Endothelial cell of umbilical vein (primary cell): ENCODE measurements around the gene FANCC. TPM values are rescaled to one million over a fixed set of nuclear protein-coding genes. Genes with fewer than 3 reads are reported as not detected.

Source experiments
- BruUV-seq: library from RNA; stranded (reverse); fragments of 400-500 nt; replicated peaks from 2 replicates; lab custom pipeline; 2021; lab: Mats Ljungman, UMichigan
- CTCF ChIA-PET: fragments of 300-600, 350-600 bp; sonication (Branson Sonifier 250); formaldehyde crosslinking; loops from one replicate; lab custom pipeline; 2021; ENCODE audit warnings: antibody characterized with exemption, inconsistent platforms; lab: Charles Lee
- POLR2A ChIA-PET: fragments of 300-600, 350-600 bp; sonication (Branson Sonifier 250); formaldehyde crosslinking; loops from one replicate; lab custom pipeline; 2021; ENCODE audit warnings: antibody characterized with exemption, inconsistent platforms; lab: Charles Lee
- DNase-seq: peaks from one replicate; pipeline ENCODE4 v3.0.0-alpha.2; 2011; ENCODE audit warnings: low read depth, low spot score
- FAIRE-seq: peaks from 2 replicates; lab custom pipeline; 2011; peaks lifted over from hg19 to GRCh38; lab: Jason Lieb, UNC
- H2AFZ ChIP-seq: 2 replicates; pipeline ENCODE4 v1.6.0; 2012; ENCODE audit warnings: low read depth, low read length, control low read depth, inconsistent platforms
- H3K27ac ChIP-seq: 2 replicates; pipeline ENCODE4 v1.5.1; 2011; ENCODE audit warnings: low read depth, mild to moderate bottlenecking, control low read depth, low read length, moderate library complexity; ENCODE audit not compliant: insufficient read depth
- H3K27me3 ChIP-seq, 2 experiments: 2 replicates each; pipeline versions ENCODE4 v1.6.0 to v1.6.1; 2011; ENCODE audit warnings: low read length in 2 of 2, mixed read lengths in 1 of 2; ENCODE audit not compliant: control insufficient read depth in 2 of 2, insufficient read depth in 2 of 2
- H3K36me3 ChIP-seq, 2 experiments: 2 replicates in 1 of 2; 3 replicates in 1 of 2; pipeline ENCODE4 v1.5.1; 2011; ENCODE audit warnings: low read length in 2 of 2, mild to moderate bottlenecking in 1 of 2, moderate library complexity in 1 of 2; ENCODE audit not compliant: control insufficient read depth in 2 of 2, insufficient read depth in 2 of 2; ENCODE audit errors: extremely low read depth in 1 of 2
- H3K4me1 ChIP-seq: 3 replicates; pipeline ENCODE4 v1.5.1; 2011; ENCODE audit warnings: mild to moderate bottlenecking, low read length; ENCODE audit not compliant: control insufficient read depth, insufficient read depth; ENCODE audit errors: extremely low read depth
- H3K4me2 ChIP-seq: 2 replicates; pipeline ENCODE4 v1.6.1; 2011; ENCODE audit warnings: low read length, control low read depth, mixed read lengths; ENCODE audit not compliant: insufficient read depth
- H3K4me3 ChIP-seq, 3 experiments: fragments of 200-600 bp in 1 of 3; sonication (generic), shearing (Covaris generic) in 1 of 3; replicated peaks in 1 of 3; 2 replicates each; pipeline ENCODE4 v1.5.1; 2011 to 2016; ENCODE audit warnings: control low read depth in 3 of 3, low read length in 3 of 3, mild to moderate bottlenecking in 2 of 3, inconsistent platforms in 1 of 3, low read depth in 1 of 3, moderate library complexity in 1 of 3; ENCODE audit not compliant: insufficient read depth in 1 of 3
- H3K79me2 ChIP-seq: 2 replicates; pipeline ENCODE4 v1.6.0; 2012; ENCODE audit warnings: low read length, inconsistent platforms; ENCODE audit not compliant: control insufficient read depth, insufficient read depth
- H3K9ac ChIP-seq: replicated peaks from 2 replicates; pipeline ENCODE3; 2011; ENCODE audit warnings: low read length, control low read depth; ENCODE audit not compliant: insufficient read depth; ENCODE audit errors: extremely low read depth
- H3K9me1 ChIP-seq: replicated peaks from 3 replicates; pipeline ENCODE4 v1.6.0; 2011; ENCODE audit warnings: mild to moderate bottlenecking, low read length; ENCODE audit not compliant: control insufficient read depth, insufficient read depth; ENCODE audit errors: extremely low read depth
- H3K9me3 ChIP-seq: replicated peaks from 2 replicates; pipeline ENCODE4 v1.5.1; 2012; ENCODE audit warnings: low read length, inconsistent platforms; ENCODE audit not compliant: control insufficient read depth, insufficient read depth
- H4K20me1 ChIP-seq: replicated peaks from 2 replicates; pipeline ENCODE3; 2011; ENCODE audit warnings: mild to moderate bottlenecking, low read length; ENCODE audit not compliant: control insufficient read depth, insufficient read depth; ENCODE audit errors: extremely low read depth
- EZH2 ChIP-seq: IDR thresholded peaks from 2 replicates; pipeline ENCODE4 v1.6.1; 2012; ENCODE audit warnings: borderline replicate concordance, low read depth, mild to moderate bottlenecking, moderate library complexity, low read length, inconsistent platforms; ENCODE audit not compliant: severe bottlenecking
- FOS ChIP-seq: IDR thresholded peaks from 2 replicates; pipeline ENCODE4 v1.6.1; 2011; ENCODE audit warnings: mild to moderate bottlenecking, low read length, moderate library complexity, borderline replicate concordance; ENCODE audit not compliant: insufficient read depth
- GATA2 ChIP-seq: IDR thresholded peaks from 2 replicates; pipeline ENCODE4 v1.7.0; 2011; ENCODE audit warnings: low read depth, mild to moderate bottlenecking, moderate library complexity, mixed read lengths, low read length; ENCODE audit not compliant: insufficient read length, insufficient read depth
- JUN ChIP-seq: IDR thresholded peaks from 2 replicates; pipeline ENCODE4 v1.6.1; 2011; ENCODE audit warnings: borderline replicate concordance, low read depth; ENCODE audit not compliant: insufficient read length, insufficient read depth
- MYC ChIP-seq: IDR thresholded peaks from one replicate; pipeline ENCODE4 v1.6.1; 2011; ENCODE audit warnings: mild to moderate bottlenecking, low read depth, low read length
- POLR2A ChIP-seq: IDR thresholded peaks from 2 replicates; pipeline ENCODE4 v1.6.1; 2012; ENCODE audit warnings: low read depth, mild to moderate bottlenecking, control low read depth, low read length
- POLR2AphosphoS5 ChIP-seq: IDR thresholded peaks from 2 replicates; pipeline ENCODE4 v1.6.1; 2012; ENCODE audit warnings: low read depth, mild to moderate bottlenecking, control low read depth, low read length, moderate library complexity; ENCODE audit not compliant: insufficient read depth
- dilution Hi-C: fragments of 300-500 bp; cut with MboI; formaldehyde crosslinking; loops from one replicate; pipeline ENCODE4 v1.15.0; 2019; ENCODE audit warnings: low sequenced_read_pairs; ENCODE audit not compliant: extremely low pct_ligation_motif_present
- intact Hi-C: fragments of 100-400 bp; cut with micrococcal nuclease; formaldehyde crosslinking; loops from one replicate; pipeline ENCODE4 v1.10.0; 2022
- polyA plus RNA-seq, 4 experiments: library from polyadenylated mRNA; depleted of rRNA in 3 of 4; stranded (reverse) in 3 of 4; unstranded in 1 of 4; fragments of >200 nt; gene quantifications; 2 replicates each; pipeline versions ENCODE4 v1.2.1 to v1.2.3, GENCODE V29; 2011 to 2012; ENCODE audit warnings: missing spikeins in 1 of 4
- total RNA-seq: library from RNA; stranded (reverse); gene quantifications from 2 replicates; pipeline ENCODE4 v1.2.3, GENCODE V29; 2021
- TF ChIP-seq, protein P1 (sequence below), 2 donors: IDR thresholded peaks; 1 replicate in 1 of 2; 2 replicates in 1 of 2; pipeline ENCODE4 v1.5.1; 2011; ENCODE audit warnings: low read length in 2 of 2, mild to moderate bottlenecking in 2 of 2, moderate library complexity in 2 of 2, control low read depth in 1 of 2, inconsistent platforms in 1 of 2, low read depth in 1 of 2; ENCODE audit not compliant: insufficient read depth in 1 of 2; ENCODE audit errors: extremely low read depth in 1 of 2
- TF ChIP-seq, protein P2 (sequence below): IDR thresholded peaks from 2 replicates; pipeline ENCODE4 v1.6.1; 2011; ENCODE audit not compliant: insufficient read depth, insufficient read length

FANCC gene
- total and polyA plus RNA-seq, 2 donors (not counting 3 experiments of a cell fraction or from before 2014, with no cell fraction given) = 5.7 to 13.1 TPM

GRCh38 chr9:95130484-95130883, 187.0 kb downstream of the FANCC start:
- no peak overlapping the region for H3K9ac ChIP-seq
- no peaks in the 10 kb centered on the region for H3K4me1 ChIP-seq
- intact Hi-C loops (loop anchor here (2.0 to 5.0 kb wide), 3 partner anchors 137 to 1087 kb away; partner anchors contain the start of gene AOPEP), dilution Hi-C loops (loop anchor here (25.0 kb wide), 1 partner anchor 468 kb away; no protein-coding TSS in a partner anchor)
- CTCF ChIA-PET = interaction anchor here (0.6 to 13.7 kb wide), 28 partner anchors 11 to 1088 kb away, joined by 3 to 707 read pairs (median 6); partner anchors contain the start of gene AOPEP
- H3K27ac ChIP-seq = no peak overlapping the region
- no peaks in the 10 kb centered on the region for H4K20me1 ChIP-seq
- no peaks in the 10 kb centered on the region for H3K9me3 ChIP-seq
- H3K4me3 ChIP-seq = no peak overlapping the region
- peak; percentile 17 for DNase-seq
- POLR2A ChIA-PET = no interaction called here
- H3K27me3 ChIP-seq = no peaks in the 10 kb centered on the region
- no peak for FAIRE-seq
- H3K9me1 ChIP-seq = no peaks in the 10 kb centered on the region
- no peak overlapping the region for H2AFZ ChIP-seq
- TF ChIP-seq MYC (no peak), EZH2 (no peak), POLR2A (no peak), JUN (no peak), GATA2 (no peak)
- H3K36me3 ChIP-seq = no peaks in the 10 kb centered on the region
- no peaks in the 10 kb centered on the region for H3K79me2 ChIP-seq
- BruUV-seq = no TSS peak
- no peak overlapping the region for H3K4me2 ChIP-seq

- no peak overlapping the region for H3K27ac ChIP-seq
- POLR2A ChIA-PET = no interaction called here
Observed at GRCh38 chr9:95129476-95130291, 187.8 kb downstream of the FANCC start.

More at GRCh38 chr9:95129476-95130291, 187.8 kb downstream of the FANCC start:
- Histone ChIP-seq H2AFZ (no peak overlapping the region), H3K4me3 (no peak overlapping the region), H3K36me3 (no peaks in the 10 kb centered on the region), H3K9me1 (no peaks in the 10 kb centered on the region), H3K4me1 (no peaks in the 10 kb centered on the region), H4K20me1 (no peaks in the 10 kb centered on the region), H3K9ac (no peak overlapping the region), H3K4me2 (no peak overlapping the region), H3K79me2 (no peaks in the 10 kb centered on the region), H3K27me3 (no peaks in the 10 kb centered on the region), H3K9me3 (no peaks in the 10 kb centered on the region)
- no peak for DNase-seq
- CTCF ChIA-PET = interaction anchor here (0.6 to 13.7 kb wide), 10 partner anchors 14 to 1089 kb away, joined by 3 to 707 read pairs (median 18); no protein-coding TSS in a partner anchor
- intact Hi-C loops (loop anchor here (2.0 to 5.0 kb wide), 3 partner anchors 138 to 1088 kb away; partner anchors contain the start of gene AOPEP), dilution Hi-C loops (loop anchor here (25.0 kb wide), 1 partner anchor 467 kb away; no protein-coding TSS in a partner anchor)
- TF ChIP-seq POLR2A (no peak), POLR2AphosphoS5 (no peak), FOS (no peak), JUN (no peak), EZH2 (no peak), GATA2 (no peak), MYC (no peak)
- TF ChIP-seq, protein P1, sequence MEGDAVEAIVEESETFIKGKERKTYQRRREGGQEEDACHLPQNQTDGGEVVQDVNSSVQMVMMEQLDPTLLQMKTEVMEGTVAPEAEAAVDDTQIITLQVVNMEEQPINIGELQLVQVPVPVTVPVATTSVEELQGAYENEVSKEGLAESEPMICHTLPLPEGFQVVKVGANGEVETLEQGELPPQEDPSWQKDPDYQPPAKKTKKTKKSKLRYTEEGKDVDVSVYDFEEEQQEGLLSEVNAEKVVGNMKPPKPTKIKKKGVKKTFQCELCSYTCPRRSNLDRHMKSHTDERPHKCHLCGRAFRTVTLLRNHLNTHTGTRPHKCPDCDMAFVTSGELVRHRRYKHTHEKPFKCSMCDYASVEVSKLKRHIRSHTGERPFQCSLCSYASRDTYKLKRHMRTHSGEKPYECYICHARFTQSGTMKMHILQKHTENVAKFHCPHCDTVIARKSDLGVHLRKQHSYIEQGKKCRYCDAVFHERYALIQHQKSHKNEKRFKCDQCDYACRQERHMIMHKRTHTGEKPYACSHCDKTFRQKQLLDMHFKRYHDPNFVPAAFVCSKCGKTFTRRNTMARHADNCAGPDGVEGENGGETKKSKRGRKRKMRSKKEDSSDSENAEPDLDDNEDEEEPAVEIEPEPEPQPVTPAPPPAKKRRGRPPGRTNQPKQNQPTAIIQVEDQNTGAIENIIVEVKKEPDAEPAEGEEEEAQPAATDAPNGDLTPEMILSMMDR (IDR thresholded peaks at IDR 0.05; ENCODE audit: extremely low read depth in 1 of 2, insufficient read depth in 1 of 2, low read depth in 1 of 2, low read length in 2 of 2) = no peak
- TF ChIP-seq, protein P2, sequence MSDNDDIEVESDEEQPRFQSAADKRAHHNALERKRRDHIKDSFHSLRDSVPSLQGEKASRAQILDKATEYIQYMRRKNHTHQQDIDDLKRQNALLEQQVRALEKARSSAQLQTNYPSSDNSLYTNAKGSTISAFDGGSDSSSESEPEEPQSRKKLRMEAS = no peak
- no peak for FAIRE-seq
- BruUV-seq = no TSS peak
